PC-3 (cell line): ENCODE data around the gene CRYBG2.
A peak's percentile ranks its signal among the peaks of the same experiment; 100 is the strongest.

Experiments
- EZH2 ChIP-seq: fragments of 300-600 bp; sonication (generic); IDR thresholded peaks from one replicate; pipeline ENCODE4 v1.6.1; 2017; ENCODE audit warnings: antibody characterized with exemption, mild to moderate bottlenecking, low read length; ENCODE audit not compliant: unreplicated experiment
- EZH2phosphoT487 ChIP-seq: fragments of 300-600 bp; sonication (generic); IDR thresholded peaks from 2 replicates; pipeline ENCODE4 v1.6.1; 2018; ENCODE audit warnings: mild to moderate bottlenecking, antibody characterized with exemption, low read length, borderline replicate concordance
- TF ChIP-seq, protein P1 (sequence below): fragments of 300-600 bp; sonication (generic); conservative IDR thresholded peaks from 2 replicates; pipeline ENCODE4 v1.5.1; 2017; ENCODE audit warnings: antibody characterized with exemption, low read depth, mild to moderate bottlenecking, low read length

DNA sequence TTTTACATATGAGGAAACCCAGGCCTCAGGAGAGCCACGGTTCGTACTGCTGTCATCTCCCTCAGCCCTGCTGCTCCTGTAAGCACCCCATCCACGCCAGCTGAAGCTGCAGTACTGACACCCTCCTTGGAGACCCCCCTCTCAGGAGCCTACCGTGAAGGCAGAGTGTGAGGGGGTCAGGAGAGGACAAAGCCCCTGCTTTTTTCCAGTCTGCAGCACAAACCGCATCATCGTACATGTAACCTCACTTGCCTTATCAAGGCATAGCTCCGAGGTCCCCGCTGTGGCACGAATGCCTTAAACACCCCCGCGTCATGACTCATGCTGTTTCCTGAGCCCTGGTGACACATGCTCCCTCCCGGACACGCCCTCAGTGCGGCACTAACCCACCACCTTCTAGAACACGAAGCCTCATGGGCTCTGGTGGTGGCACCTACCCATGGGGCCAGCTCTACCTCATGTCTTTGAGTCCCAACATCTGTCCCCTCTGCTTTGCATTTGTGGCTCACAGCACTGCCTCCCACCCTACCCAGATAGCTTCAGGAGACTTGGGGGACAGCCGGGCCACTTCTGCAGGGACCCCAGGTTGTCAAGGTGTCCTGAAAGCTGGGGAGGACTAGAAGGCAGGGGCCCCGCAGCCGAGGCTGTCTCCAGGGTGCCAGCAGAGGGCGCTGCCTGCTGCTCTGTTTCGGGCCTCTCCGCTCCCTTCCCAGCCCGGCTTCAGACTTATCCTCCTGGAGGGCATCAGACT lies 69.2 kb downstream of the CRYBG2 start:
- TF ChIP-seq, protein P1, sequence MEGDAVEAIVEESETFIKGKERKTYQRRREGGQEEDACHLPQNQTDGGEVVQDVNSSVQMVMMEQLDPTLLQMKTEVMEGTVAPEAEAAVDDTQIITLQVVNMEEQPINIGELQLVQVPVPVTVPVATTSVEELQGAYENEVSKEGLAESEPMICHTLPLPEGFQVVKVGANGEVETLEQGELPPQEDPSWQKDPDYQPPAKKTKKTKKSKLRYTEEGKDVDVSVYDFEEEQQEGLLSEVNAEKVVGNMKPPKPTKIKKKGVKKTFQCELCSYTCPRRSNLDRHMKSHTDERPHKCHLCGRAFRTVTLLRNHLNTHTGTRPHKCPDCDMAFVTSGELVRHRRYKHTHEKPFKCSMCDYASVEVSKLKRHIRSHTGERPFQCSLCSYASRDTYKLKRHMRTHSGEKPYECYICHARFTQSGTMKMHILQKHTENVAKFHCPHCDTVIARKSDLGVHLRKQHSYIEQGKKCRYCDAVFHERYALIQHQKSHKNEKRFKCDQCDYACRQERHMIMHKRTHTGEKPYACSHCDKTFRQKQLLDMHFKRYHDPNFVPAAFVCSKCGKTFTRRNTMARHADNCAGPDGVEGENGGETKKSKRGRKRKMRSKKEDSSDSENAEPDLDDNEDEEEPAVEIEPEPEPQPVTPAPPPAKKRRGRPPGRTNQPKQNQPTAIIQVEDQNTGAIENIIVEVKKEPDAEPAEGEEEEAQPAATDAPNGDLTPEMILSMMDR, result peak; percentile 67
- no peak for TF ChIP-seq EZH2
- TF ChIP-seq EZH2phosphoT487, result no peak
